ENCODE measurements around the gene PTGDR2. TPM values are rescaled to one million over a fixed set of nuclear protein-coding genes. Genes with fewer than 3 reads are reported as not detected.
A peak's percentile ranks its signal among the peaks of the same experiment; 100 is the strongest.

Gene PTGDR2
- total RNA-seq, 2 experiments from 2014 or later, result 0.23 to 0.38 TPM

DNA sequence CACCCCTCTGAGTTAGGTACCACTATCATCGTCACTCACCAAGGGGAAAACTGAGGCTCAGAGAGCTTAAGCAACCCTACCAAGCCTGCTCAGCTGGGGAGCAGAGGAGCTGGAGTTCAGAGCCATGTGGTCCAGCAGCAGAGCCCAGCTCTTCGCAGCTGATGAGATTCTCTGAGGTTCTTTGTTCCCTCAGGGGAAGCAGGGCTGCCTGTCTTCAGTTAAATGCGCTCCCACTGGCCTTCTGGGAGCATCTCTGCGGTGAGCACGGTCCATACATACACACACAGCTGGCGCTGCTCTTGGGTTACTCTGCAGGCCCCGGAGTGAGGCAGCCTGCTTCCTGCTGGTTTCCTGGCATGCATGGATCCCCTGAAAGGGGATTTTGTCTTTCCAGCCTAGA lies 5.2 kb upstream of the PTGDR2 start:
- Mint-ChIP-seq H3K27ac (no peak overlapping the region), H3K4me1 (ENCODE audit: low read depth) (peaks cover 20% of the 10 kb centered on the region), H3K27me3 (no peaks in the 10 kb centered on the region), H3K4me3 (no peak overlapping the region), H3K36me3 (ENCODE audit: low read depth) (no peaks in the 10 kb centered on the region), H3K9me3 (no peaks in the 10 kb centered on the region)
- no peak for DNase-seq
- CTCF ChIA-PET, result interaction anchor here (1.9 kb wide), 1 partner anchor 10 kb away, joined by 4 read pairs; no protein-coding TSS in a partner anchor
- TF ChIP-seq, protein P1, sequence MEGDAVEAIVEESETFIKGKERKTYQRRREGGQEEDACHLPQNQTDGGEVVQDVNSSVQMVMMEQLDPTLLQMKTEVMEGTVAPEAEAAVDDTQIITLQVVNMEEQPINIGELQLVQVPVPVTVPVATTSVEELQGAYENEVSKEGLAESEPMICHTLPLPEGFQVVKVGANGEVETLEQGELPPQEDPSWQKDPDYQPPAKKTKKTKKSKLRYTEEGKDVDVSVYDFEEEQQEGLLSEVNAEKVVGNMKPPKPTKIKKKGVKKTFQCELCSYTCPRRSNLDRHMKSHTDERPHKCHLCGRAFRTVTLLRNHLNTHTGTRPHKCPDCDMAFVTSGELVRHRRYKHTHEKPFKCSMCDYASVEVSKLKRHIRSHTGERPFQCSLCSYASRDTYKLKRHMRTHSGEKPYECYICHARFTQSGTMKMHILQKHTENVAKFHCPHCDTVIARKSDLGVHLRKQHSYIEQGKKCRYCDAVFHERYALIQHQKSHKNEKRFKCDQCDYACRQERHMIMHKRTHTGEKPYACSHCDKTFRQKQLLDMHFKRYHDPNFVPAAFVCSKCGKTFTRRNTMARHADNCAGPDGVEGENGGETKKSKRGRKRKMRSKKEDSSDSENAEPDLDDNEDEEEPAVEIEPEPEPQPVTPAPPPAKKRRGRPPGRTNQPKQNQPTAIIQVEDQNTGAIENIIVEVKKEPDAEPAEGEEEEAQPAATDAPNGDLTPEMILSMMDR (IDR thresholded peaks at IDR 0.05), result no peak
- intact Hi-C loops (cut with micrococcal nuclease), result no loop called here
- ATAC-seq, result no peak
- POLR2A ChIA-PET, result interaction anchor here (1.4 kb wide), 1 partner anchor 11 kb away, joined by 6 read pairs; no protein-coding TSS in a partner anchor

DNA sequence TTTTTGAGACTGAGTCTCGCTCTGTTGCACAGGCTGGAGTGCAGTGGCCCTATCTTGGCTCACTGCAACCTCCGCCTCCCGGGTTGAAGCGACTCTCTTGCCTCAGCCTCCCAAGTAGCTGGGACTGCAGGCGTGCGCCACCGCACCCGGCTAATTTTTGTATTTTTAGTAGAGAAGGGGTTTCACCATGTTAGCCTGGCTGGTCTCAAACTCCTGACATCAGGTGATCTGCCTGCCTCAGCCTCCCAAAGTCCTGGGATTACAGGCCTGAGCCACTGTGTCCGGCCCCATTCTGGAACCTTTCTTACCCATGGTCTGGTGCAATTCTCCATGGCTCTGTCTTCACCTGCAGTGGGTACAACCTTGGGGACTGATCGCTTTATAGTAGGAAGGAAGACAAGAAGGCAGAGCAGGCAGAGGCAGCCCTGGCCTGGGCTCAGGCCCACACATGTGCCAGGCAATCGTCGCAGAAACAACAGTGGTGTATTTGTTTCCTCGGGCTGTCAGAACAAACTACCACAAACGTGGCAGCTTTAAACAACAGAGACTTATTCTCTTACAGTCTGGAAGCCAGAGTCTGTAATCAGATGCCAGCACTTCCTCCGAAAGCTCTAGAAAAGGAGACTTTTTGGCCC lies 4.0 kb upstream of the PTGDR2 start:
- Mint-ChIP-seq H3K9me3 (no peaks in the 10 kb centered on the region), H3K27ac (no peak overlapping the region), H3K4me1 (ENCODE audit: low read depth) (peaks cover 23% of the 10 kb centered on the region), H3K27me3 (no peaks in the 10 kb centered on the region), H3K4me3 (no peak overlapping the region), H3K36me3 (ENCODE audit: low read depth) (no peaks in the 10 kb centered on the region)
- no peak for ATAC-seq
- intact Hi-C loops (cut with micrococcal nuclease), result no loop called here
- POLR2A ChIA-PET, result interaction anchor here (1.4 kb wide), 1 partner anchor 12 kb away, joined by 6 read pairs; no protein-coding TSS in a partner anchor
- TF ChIP-seq, protein P1 (IDR thresholded peaks at IDR 0.05), result no peak
- DNase-seq, result no peak
- CTCF ChIA-PET, result interaction anchor here (0.6 to 1.9 kb wide), 2 partner anchors 12 to 328 kb away, joined by 3 to 4 read pairs; no protein-coding TSS in a partner anchor

DNA sequence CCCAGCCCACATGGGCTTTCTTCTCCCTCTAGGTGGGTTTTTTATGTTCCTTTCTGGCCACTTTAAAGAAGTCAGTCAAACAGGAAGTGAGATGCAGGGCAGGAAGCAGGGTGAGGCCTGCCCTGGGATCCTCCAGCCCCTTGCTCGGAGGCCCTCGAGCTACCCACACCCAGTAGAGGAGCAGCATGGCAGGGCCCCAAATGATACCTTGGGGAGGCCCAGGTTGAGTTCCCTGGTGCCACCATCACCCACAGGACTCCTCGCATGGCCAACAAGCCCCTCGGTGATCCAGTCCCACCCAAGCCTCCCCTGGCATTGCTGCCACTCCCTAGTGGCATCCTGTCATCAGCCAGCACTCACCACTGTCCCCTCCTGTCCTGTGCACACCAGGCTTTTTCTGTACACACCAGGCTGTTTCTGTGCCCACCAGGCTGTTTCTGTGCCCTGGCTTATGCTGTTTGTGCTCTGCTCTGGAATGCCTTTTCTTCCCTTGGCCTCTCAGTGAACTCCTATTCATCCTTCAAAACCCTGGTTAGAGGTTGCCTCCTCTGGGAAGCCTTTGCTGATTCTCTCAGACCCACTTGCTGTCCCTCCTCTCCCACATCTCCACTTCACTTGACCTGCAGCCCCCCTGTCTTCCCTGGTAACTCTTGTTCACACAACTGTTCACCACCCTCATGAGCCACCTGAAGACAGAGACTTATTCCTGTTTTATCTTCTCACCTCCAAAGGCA lies 3.1 kb upstream of the PTGDR2 start:
- H3K27me3 Mint-ChIP-seq, result no peaks in the 10 kb centered on the region
- H3K36me3 Mint-ChIP-seq (ENCODE audit: low read depth), result peaks cover under 1% of the 10 kb centered on the region
- peaks cover 23% of the 10 kb centered on the region for H3K4me1 Mint-ChIP-seq (ENCODE audit: low read depth)
- H3K27ac Mint-ChIP-seq, result peak overlapping the region; percentile 60
- H3K9me3 Mint-ChIP-seq, result no peaks in the 10 kb centered on the region
- H3K4me3 Mint-ChIP-seq, result no peak overlapping the region
- peak; percentile 81 for ATAC-seq
- intact Hi-C loops (cut with micrococcal nuclease), result no loop called here
- CTCF ChIA-PET, result interaction anchor here (1.3 kb wide), 1 partner anchor 29 kb away, joined by 4 read pairs; no protein-coding TSS in a partner anchor
- DNase-seq, result peak; percentile 30
- TF ChIP-seq, protein P1 (IDR thresholded peaks at IDR 0.05), result no peak
- POLR2A ChIA-PET, result no interaction called here

DNA sequence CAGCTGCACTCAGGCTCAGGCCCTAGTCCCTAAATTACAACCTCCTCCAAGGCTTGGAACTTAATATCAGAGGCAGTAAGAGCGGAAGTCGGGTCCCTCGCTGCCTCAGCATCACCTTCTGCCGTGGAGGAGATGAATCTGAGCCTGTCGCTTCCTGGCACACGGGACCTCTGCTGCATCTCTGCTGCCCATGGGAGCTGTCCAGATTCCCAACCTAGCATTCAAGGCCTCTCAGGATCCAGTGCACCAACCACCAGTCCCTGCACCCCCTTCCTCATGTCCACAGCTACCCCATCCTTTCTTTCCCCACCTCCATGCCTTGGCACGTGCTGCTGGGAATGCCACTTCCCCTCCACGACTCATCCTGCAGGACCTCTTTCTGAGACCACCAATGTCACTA lies 2.5 kb upstream of the PTGDR2 start:
- no peaks in the 10 kb centered on the region for H3K27me3 Mint-ChIP-seq
- peaks cover 23% of the 10 kb centered on the region for H3K4me1 Mint-ChIP-seq (ENCODE audit: low read depth)
- ATAC-seq, result no peak
- peak overlapping the region; percentile 36 for H3K27ac Mint-ChIP-seq
- TF ChIP-seq, protein P1 (IDR thresholded peaks at IDR 0.05), result no peak
- no peak overlapping the region for H3K4me3 Mint-ChIP-seq
- H3K36me3 Mint-ChIP-seq (ENCODE audit: low read depth), result peaks cover 4% of the 10 kb centered on the region
- no peaks in the 10 kb centered on the region for H3K9me3 Mint-ChIP-seq
- intact Hi-C loops (cut with micrococcal nuclease), result no loop called here
- no peak for DNase-seq
- ChIA-PET CTCF (interaction anchor here (1.3 kb wide), 1 partner anchor 29 kb away, joined by 4 read pairs; no protein-coding TSS in a partner anchor), POLR2A (interaction anchor here (1.1 kb wide), 1 partner anchor 16 kb away, joined by 3 read pairs; no protein-coding TSS in a partner anchor)
